Pulmonary artery endothelial cell (primary cell): Measurements from ENCODE around the gene AP1B1. TPM values are rescaled to one million over a fixed set of nuclear protein-coding genes. Genes with fewer than 3 reads are reported as not detected.

Experiments used
- DNase-seq: peaks from one replicate; pipeline ENCODE4 v3.0.0-alpha.2; 2011; ENCODE audit warnings: low read depth, low spot score
- total RNA-seq: library from RNA; depleted of rRNA; stranded (reverse); fragments of >200 nt; gene quantifications from 2 replicates; pipeline ENCODE4 v1.2.3, GENCODE V29; 2014

Gene AP1B1
- total RNA-seq, 1 donor from 2014 or later: 132 TPM

GRCh38 chr22:29313576-29314466, 74.5 kb downstream of the AP1B1 start:
- no peak for DNase-seq

DNA sequence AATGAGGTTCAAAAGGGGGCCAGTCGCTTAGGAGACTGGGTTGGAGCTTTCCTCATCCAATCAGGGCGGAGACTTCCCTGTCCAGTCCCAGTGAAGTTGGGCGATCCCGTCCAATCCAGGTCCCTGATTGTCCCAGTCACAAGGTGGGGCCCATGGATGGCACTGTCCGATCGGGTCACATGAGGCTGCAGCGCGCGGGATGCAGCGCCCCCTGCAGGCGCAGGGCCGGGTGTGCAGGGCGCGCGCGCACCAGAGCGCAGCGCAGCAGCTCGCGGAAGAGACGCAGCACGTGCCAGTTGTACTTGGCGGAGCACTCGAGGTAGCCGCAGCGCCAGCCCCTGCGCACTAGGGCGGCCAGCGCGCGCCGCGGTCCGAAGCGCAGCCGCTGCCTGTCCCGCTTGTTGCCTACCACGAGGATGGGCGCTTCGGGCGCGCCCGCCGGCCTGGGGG, 75.2 kb downstream of the AP1B1 start:
- DNase-seq: no peak

DNA sequence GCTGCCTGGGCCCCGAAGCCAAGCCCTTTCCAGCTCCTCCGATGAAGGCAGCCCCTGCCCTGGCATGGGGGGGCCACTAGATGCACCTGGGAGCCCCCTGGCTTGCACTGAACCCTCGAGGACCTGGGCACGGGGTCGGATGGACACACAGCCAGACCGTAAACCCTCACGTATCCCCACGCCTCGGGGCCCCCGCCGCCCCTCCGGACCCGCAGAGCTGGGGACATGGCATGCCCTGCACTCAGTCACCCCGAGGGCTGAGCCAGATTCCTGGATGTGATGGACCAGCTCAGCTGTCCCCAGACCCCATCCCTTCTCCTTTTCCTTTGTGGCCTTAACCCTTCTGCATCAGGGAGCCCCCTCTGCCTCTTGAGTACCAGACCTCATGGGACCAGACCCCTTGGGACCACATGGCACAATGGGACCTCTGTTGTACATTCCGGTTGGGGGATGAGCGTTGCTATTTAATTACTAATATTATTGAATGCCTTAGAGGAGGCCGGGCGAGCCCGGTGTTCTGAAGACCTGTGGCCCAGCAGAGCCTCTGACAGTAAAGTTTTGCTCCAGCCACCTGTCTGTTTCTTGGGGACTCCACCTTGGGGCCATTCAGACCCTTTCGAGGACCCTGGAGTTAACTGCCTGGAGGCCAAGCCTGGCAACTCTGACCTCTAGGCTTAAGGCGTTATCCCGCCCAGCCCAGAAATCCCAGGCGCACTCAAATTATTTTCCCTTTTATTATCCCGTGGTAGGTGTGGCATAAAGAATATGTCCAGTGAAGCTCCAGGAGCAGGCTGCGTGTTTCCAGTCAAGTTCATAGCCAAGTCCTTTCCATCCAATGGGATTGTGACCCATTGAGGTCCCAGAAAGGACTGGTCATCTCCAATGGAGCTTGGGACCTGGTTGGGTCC, 75.9 kb downstream of the AP1B1 start:
- DNase-seq: no peak

DNA sequence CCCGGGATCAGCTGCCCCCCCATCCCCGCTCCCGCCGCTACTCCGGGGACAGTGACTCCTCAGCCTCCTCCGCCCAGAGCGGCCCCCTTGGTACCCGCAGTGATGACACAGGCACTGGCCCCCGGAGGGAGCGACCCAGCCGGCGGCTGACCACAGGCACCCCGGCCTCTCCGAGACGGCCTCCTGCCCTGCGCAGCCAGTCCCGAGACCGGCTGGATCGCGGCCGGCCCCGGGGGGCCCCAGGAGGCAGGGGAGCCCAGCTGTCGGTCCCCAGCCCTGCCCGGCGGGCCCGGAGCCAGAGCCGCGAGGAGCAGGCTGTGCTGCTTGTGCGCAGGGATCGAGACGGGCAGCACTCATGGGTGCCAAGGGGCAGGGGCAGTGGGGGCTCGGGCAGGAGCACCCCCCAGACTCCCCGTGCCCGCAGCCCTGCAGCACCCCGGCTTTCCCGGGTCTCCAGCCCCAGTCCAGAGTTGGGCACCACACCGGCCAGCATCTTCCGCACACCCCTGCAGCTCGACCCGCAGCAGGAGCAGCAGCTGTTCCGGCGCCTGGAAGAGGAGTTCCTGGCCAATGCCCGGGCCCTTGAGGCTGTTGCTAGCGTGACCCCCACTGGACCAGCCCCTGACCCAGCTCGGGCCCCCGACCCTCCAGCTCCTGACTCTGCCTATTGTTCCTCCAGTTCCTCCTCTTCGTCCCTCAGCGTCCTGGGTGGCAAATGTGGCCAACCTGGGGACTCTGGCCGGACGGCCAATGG, 76.7 kb downstream of the AP1B1 start:
- DNase-seq: no peak

GRCh38 chr22:29310863-29311339, 77.5 kb downstream of the AP1B1 start:
- DNase-seq: peak; percentile 93

DNA sequence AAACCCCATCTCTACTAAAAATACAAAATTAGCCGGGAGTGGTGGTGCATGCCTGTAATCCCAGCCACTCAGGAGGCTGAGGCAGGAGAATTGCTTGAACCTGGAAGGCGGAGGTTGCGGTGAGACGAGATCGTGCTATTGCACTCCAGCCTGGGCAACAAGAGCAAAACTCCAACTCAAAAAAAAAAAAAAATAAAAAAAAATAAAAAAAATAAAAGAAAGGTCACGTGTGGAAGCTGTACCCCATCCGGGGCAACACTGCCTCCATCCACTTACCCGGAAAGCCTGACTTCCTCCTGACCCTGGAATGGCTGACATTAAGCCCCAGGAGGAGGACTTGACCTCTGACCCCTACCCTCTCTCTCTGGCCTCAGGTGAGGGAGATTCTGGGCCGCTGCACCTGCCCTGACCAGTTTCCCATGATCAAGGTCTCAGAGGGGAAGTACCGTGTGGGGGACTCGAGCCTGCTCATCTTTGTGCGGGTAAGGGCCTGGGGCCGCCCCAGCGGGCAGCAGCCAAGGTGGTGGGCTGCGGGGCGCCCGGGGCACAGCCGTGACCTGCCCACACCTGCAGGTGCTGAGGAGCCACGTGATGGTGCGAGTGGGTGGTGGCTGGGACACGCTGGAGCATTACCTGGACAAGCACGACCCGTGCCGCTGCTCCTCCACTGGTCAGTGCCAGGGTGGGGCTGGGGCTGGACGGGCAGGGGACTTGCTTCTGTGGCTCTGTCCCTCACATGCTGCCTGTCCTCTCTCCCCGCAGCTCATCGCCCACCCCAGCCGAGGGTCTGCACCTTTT, 78.1 kb downstream of the AP1B1 start:
- no peak for DNase-seq

GRCh38 chr22:29309332-29310064, 78.9 kb downstream of the AP1B1 start:
- DNase-seq: no peak

GRCh38 chr22:29308791-29309262, 79.5 kb downstream of the AP1B1 start:
- DNase-seq: no peak

DNA sequence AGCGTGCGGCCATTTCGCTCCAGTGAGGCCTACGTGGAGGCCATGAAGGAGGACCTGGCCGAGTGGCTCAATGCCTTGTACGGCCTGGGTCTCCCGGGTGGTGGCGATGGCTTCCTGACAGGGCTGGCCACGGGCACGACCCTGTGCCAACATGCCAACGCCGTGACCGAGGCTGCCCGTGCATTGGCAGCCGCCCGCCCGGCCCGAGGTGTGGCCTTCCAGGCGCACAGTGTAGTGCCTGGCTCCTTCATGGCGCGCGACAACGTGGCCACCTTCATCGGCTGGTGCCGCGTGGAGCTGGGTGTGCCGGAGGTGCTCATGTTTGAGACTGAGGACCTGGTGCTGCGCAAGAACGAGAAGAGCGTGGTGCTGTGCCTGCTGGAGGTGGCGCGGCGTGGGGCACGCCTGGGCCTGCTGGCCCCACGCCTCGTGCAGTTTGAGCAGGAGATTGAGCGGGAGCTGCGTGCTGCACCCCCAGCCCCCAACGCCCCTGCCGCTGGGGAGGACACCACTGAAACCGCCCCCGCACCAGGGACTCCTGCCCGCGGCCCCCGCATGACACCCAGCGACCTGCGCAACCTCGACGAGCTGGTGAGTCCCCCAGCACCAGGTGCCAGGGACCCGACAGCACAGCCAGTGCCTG, 80.1 kb downstream of the AP1B1 start:
- DNase-seq: no peak

- DNase-seq: no peak
These were observed 80.7 kb downstream of the AP1B1 start for GRCh38 chr22:29307596-29308147.

GRCh38 chr22:29306835-29307595, 81.4 kb downstream of the AP1B1 start:
- no peak for DNase-seq

DNA sequence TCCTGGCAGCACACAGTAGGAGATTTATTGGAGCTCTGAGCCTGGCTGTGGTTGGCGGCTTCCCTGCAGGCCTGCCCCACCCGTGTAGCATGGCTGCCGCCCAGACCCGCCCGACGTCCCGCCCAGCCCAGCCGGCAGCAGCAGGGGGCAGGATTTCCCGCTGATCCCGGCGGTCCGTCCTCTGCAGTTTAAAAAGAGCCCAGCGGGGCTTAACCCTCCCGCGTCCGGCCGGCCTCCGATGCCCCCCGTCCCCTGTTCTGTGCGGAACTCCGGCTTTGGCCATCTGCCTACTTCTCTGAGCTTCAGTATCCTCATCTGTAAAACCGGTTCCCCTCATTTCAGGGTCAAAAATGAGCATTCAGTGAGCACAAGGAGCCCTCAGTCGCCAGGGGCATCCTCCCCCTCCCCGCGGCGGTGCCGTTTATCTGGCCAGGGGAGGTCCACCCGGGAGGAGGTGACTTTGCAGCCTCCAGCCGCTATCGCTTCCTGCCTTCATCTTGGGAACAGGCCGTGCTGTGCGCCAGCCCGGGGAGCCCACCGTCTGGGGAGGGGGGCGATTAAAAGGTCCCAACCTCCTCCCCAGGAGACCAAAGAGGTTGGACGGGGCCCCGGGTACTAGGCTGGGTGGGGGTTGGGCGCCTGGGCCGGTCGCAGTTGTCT, 82.1 kb downstream of the AP1B1 start, which contains the start of gene GAS2L1:
TSS of gene GAS2L1 (plus strand) at position 476 of the 660 bp plus-strand sequence. CDS start 1,456 bp downstream, outside the sequence.
- DNase-seq: no peak

DNA sequence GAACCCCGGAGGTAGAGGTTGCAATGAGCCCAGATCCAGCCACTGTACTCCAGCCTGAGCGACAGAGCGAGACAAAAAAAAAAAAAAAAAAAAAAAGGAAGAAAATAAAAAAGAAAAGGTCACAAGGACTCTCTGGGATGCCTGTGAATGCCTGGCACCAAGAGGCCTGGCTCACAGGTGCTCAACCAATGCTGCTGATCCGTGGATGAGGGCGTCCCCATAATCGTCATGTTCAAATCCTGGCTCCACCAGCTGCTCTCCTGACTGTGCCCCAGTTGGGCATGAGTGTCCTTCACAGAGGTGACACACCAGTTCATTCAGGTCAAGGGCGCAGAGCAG, 82.6 kb downstream of the AP1B1 start:
- DNase-seq: no peak

DNA sequence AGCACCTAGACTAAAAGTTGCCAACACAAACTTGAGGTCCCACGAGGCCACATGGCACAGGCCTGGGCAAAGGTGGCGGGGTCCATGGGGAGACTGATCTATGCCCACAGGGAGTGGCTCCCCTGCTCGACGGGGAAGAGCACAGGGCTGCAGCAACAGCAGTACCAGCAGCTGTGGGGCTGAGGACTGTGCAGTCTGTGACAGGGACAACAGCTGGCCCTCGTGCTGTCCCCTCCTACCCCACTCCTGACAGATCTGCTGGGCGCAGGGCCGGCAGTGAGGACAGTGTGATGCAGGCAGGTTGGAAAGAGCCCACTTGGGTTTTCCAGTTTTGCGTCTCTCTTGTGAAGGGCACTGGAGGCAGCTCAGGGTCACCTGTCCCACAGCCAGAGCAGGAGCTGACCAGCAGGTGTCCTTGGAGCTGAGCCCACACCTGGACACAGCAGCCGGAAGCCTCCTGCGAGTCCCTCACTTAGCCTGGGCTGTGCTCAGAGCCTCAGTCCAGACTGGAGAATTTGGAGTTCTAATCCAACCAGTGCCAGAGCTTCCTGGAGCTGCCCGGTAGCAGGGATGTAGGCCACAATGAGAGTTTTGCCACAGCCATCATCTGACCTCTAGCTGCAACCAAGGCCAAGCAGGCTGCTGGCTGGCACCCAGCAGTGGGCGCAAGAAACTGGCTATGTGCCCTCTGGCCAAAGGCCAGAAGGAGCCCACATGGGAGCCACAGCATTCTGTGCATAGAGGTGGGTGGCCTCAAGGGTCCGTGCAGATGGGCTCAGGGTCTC, 85.5 kb downstream of the AP1B1 start:
- DNase-seq: no peak

GRCh38 chr22:29302402-29302680, 86.0 kb downstream of the AP1B1 start:
- DNase-seq: no peak

- DNase-seq: no peak
These were observed 86.5 kb downstream of the AP1B1 start for GRCh38 chr22:29301716-29302401.
